GM23338 (cell line): ENCODE measurements around the gene HHATL. TPM values are rescaled to one million over a fixed set of nuclear protein-coding genes. Genes with fewer than 3 reads are reported as not detected.

Experiments used
- ATAC-seq: fragments of 200-7000 bp; cut with Tn5 transposase; 3 replicates; pipeline ENCODE4 v1.9.1; 2020
- DNase-seq: peaks from one replicate; pipeline ENCODE4 v3.0.0-alpha.2; 2015; ENCODE audit warnings: low spot score
- H2AFZ ChIP-seq: fragments of 200-600 bp; sonication (generic); 2 replicates; pipeline ENCODE4 v1.8.0; 2016; ENCODE audit warnings: antibody characterized with exemption, mild to moderate bottlenecking, moderate library complexity
- H3F3A ChIP-seq: fragments of 200-600 bp; sonication (generic); replicated peaks from 2 replicates; pipeline ENCODE4 v1.8.0; 2017; ENCODE audit warnings: antibody characterized with exemption, mixed run types, low read depth
- H3K27ac ChIP-seq: fragments of 200-600 bp; sonication (generic); 2 replicates; pipeline ENCODE4 v1.6.1; 2016; ENCODE audit warnings: low read depth
- H3K27me3 ChIP-seq: fragments of 200-600 bp; sonication (generic); 2 replicates; pipeline ENCODE4 v1.8.0; 2016; ENCODE audit warnings: mild to moderate bottlenecking, mixed run types, moderate library complexity; ENCODE audit not compliant: insufficient read depth
- H3K36me3 ChIP-seq: fragments of 200-600 bp; sonication (generic); 2 replicates; pipeline ENCODE4 v1.8.0; 2016; ENCODE audit warnings: mild to moderate bottlenecking; ENCODE audit not compliant: insufficient read depth
- H3K4me1 ChIP-seq: fragments of 200-600 bp; sonication (generic); 2 replicates; pipeline ENCODE4 v1.8.0; 2016; ENCODE audit warnings: mild to moderate bottlenecking, moderate library complexity; ENCODE audit not compliant: insufficient read depth
- H3K4me2 ChIP-seq: fragments of 200-600 bp; sonication (generic); 2 replicates; pipeline ENCODE4 v1.7.1; 2017; ENCODE audit warnings: mixed run types
- H3K4me3 ChIP-seq: fragments of 200-600 bp; sonication (generic); 2 replicates; pipeline ENCODE4 v1.6.1; 2016; ENCODE audit warnings: mixed run types
- H3K79me2 ChIP-seq: fragments of 200-600 bp; sonication (generic); replicated peaks from 2 replicates; pipeline ENCODE4 v1.8.0; 2017; ENCODE audit warnings: mild to moderate bottlenecking; ENCODE audit not compliant: insufficient read depth
- H3K9me2 ChIP-seq: fragments of 200-600 bp; sonication (generic); 2 replicates; pipeline ENCODE4 v1.8.0; 2017; ENCODE audit not compliant: insufficient read depth
- H4K20me1 ChIP-seq: fragments of 200-600 bp; sonication (generic); replicated peaks from 2 replicates; pipeline ENCODE4 v1.8.0; 2017; ENCODE audit warnings: mild to moderate bottlenecking; ENCODE audit not compliant: insufficient read depth
- H3K27ac Mint-ChIP-seq: 2 replicates; pipeline ENCODE4 v1.8.0; 2020; ENCODE audit warnings: inconsistent platforms, mild to moderate bottlenecking, moderate library complexity, mixed read lengths
- H3K27me3 Mint-ChIP-seq: 3 replicates; pipeline ENCODE4 v1.8.0; 2022; ENCODE audit warnings: low read depth, mild to moderate bottlenecking, moderate library complexity, mixed read lengths, inconsistent platforms; ENCODE audit not compliant: insufficient read depth, poor library complexity
- H3K36me3 Mint-ChIP-seq: 3 replicates; pipeline ENCODE4 v1.8.0; 2021; ENCODE audit warnings: low read depth, mild to moderate bottlenecking, inconsistent platforms, moderate library complexity, mixed read lengths
- H3K4me1 Mint-ChIP-seq: 3 replicates; pipeline ENCODE4 v1.8.0; 2020; ENCODE audit warnings: mild to moderate bottlenecking, inconsistent platforms, mixed read lengths
- H3K4me3 Mint-ChIP-seq: 3 replicates; pipeline ENCODE4 v1.8.0; 2021; ENCODE audit warnings: moderate library complexity, mild to moderate bottlenecking, inconsistent platforms, mixed read lengths
- H3K9me3 Mint-ChIP-seq: 3 replicates; pipeline ENCODE4 v1.8.0; 2020; ENCODE audit warnings: moderate library complexity, mild to moderate bottlenecking, inconsistent platforms, mixed read lengths
- CREB1 ChIP-seq: fragments of 250-450 bp; sonication (Bioruptor Pico); IDR thresholded peaks from 2 replicates; pipeline ENCODE4 v1.5.0; 2020; ENCODE audit warnings: low read depth, mild to moderate bottlenecking, moderate library complexity
- CTCF ChIP-seq, 2 experiments: fragments of 200-600 bp in 1 of 2; sonication (generic) in 1 of 2; conservative IDR thresholded peaks; 2 replicates each; pipeline versions ENCODE4 v1.5.1 to v1.6.1; 2016 to 2017; ENCODE audit warnings: antibody characterized with exemption in 2 of 2, low read depth in 2 of 2, mild to moderate bottlenecking in 2 of 2, moderate library complexity in 1 of 2
- EZH2 ChIP-seq: fragments of 200-600 bp; sonication (generic); IDR thresholded peaks from one replicate; pipeline ENCODE4 v1.8.0; 2017; ENCODE audit warnings: antibody characterized with exemption, mild to moderate bottlenecking, low read depth; ENCODE audit not compliant: unreplicated experiment
- JUNB ChIP-seq: IDR thresholded peaks from one replicate; pipeline ENCODE4 v1.6.1; 2016; ENCODE audit warnings: antibody characterized with exemption; ENCODE audit not compliant: unreplicated experiment
- NANOG ChIP-seq: IDR thresholded peaks from 2 replicates; pipeline ENCODE4 v1.6.1; 2016; ENCODE audit warnings: antibody characterized with exemption, borderline replicate concordance
- POLR2AphosphoS5 ChIP-seq: IDR thresholded peaks from 2 replicates; pipeline ENCODE4 v1.6.1; 2016; ENCODE audit warnings: antibody characterized with exemption, low read depth
- REST ChIP-seq: IDR thresholded peaks from one replicate; pipeline ENCODE4 v1.6.1; 2018; ENCODE audit warnings: antibody characterized with exemption; ENCODE audit not compliant: unreplicated experiment
- STAT1 ChIP-seq: IDR thresholded peaks from one replicate; pipeline ENCODE4 v1.6.1; 2016; ENCODE audit warnings: antibody characterized with exemption; ENCODE audit not compliant: unreplicated experiment
- ZNF114 ChIP-seq: fragments of 250-450 bp; sonication (Bioruptor Pico); IDR thresholded peaks from 2 replicates; pipeline ENCODE4 v1.5.0; 2020; ENCODE audit warnings: mild to moderate bottlenecking, moderate library complexity
- long read RNA-seq: library from polyadenylated mRNA; unstranded; transcript quantifications from one replicate; pipeline ENCODE4 v2.0.0, GENCODE V29; 2020; ENCODE audit not compliant: unreplicated experiment
- polyA plus RNA-seq: library from polyadenylated mRNA; unstranded; fragments of >200 nt; fragmentation: Nextera tagmentation; extraction: Ambion mirVana; gene quantifications from 2 replicates; pipeline ENCODE4 v1.2.1, GENCODE V29; 2016
- total RNA-seq: library from RNA; depleted of rRNA; stranded (reverse); fragments of >200 nt; shearing (Covaris generic); gene quantifications from 2 replicates; pipeline ENCODE4 v1.2.3, GENCODE V29; 2014; rRNA removed

HHATL gene
- total RNA-seq = not detected in 2 replicates
- polyA plus RNA-seq = not detected in 2 replicates
- long read RNA-seq = 0 reads

DNA sequence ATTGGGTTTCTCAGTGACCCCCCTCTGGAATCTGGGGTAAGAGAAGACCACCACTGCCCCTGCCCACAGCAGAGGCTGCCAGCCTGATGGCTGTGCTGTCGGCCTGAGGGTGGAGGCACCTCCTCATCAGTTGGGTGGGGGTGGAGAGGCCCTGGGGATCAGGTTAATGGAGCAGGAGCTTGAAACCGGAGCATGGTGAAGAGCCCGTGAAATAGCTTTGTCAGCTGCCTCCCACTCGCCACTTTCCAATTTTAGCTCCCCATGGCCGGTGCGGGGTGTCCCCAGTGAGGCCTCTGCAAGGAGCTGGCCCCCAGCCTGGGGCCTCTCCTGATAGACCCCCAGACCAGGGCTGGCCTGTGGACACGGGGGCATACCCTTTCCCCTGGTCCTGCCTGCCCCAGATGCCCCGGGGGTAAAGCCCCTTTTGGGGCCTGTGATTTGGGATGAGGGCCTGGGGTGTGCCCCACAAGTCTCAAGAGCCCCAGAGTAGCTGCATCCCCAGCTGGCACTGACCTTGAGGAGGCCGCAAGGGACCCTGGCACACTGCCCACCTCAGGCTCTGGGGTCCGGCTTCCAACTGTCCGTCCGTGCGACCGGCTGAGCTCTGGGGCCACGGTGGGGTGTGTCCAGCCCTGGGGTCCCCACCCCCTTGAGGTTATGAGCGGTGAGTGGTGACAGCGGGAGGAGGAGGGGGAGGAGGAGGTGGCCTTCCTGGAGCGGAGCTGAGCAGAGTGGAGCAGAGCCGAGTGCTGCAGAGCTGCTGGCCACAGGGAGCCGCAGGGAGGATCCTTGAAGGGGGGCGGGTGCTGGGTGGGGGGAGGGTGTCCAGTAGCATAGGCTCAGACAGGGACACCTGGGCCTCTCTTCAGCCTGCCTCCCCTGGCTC, at the start of gene HHATL:
TSS of gene HHATL (minus strand) at position 733 of the 886 bp plus-strand sequence. CDS start 1,972 bp downstream, outside the sequence.
- H3K36me3 Mint-ChIP-seq = no peaks in the 10 kb centered on the region
- no peak within 1 kb of the TSS for H3K4me3 Mint-ChIP-seq
- H3K27ac Mint-ChIP-seq = no peak within 1 kb of the TSS
- no peaks in the 10 kb centered on the region for H3K9me3 Mint-ChIP-seq
- no peak for TF ChIP-seq POLR2AphosphoS5
- TF ChIP-seq EZH2 = no peak
- no peak for TF ChIP-seq CREB1 (CRISPR knock-in tag)
- H3K9me2 ChIP-seq = no peaks in the 10 kb centered on the region
- DNase-seq (no peak), ATAC-seq (peak; percentile 12; the same call in 2 of the 3 replicates)
- H3K4me1 Mint-ChIP-seq = peaks cover 8% of the 10 kb centered on the region
- no peak within 1 kb of the TSS for H2AFZ ChIP-seq
- no peak within 1 kb of the TSS for H3K4me2 ChIP-seq
- H3K4me1 ChIP-seq = no peaks in the 10 kb centered on the region
- H4K20me1 ChIP-seq = no peaks in the 10 kb centered on the region
- no peaks in the 10 kb centered on the region for H3F3A ChIP-seq
- no peak within 1 kb of the TSS for H3K27ac ChIP-seq
- H3K27me3 Mint-ChIP-seq = peaks cover 8% of the 10 kb centered on the region
- H3K36me3 ChIP-seq = no peaks in the 10 kb centered on the region
- H3K27me3 ChIP-seq = no peaks in the 10 kb centered on the region
- no peak within 1 kb of the TSS for H3K4me3 ChIP-seq
- no peaks in the 10 kb centered on the region for H3K79me2 ChIP-seq

DNA sequence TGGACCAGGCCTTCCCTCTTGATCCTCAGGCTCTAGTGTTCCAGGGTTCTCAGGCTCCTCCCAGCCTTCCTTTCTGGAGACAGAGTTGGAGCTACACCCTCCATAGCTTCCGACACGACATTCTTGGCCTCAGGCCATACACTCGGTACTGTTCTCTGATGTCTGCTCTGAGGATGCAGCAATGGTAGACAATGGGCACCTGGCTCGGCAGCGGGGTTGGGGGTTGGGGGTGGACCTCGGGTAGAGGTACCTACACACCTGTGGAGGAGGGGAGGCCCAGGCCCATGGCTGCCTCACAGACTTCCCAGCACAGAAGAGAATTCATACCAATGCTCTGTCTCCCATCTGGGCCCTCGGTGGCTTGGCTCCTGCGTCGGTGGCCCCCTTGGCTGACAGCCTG, 49.0 kb upstream of the HHATL start:
- no peaks in the 10 kb centered on the region for H4K20me1 ChIP-seq
- H3K9me2 ChIP-seq = no peaks in the 10 kb centered on the region
- no peak for DNase-seq
- H3K4me3 ChIP-seq = no peak overlapping the region
- Mint-ChIP-seq H3K27ac (no peak overlapping the region), H3K27me3 (peaks cover 9% of the 10 kb centered on the region), H3K9me3 (no peaks in the 10 kb centered on the region), H3K4me1 (peaks cover 13% of the 10 kb centered on the region; the same call in 2 of the 3 replicates), H3K4me3 (no peak overlapping the region), H3K36me3 (no peaks in the 10 kb centered on the region)
- H3K27ac ChIP-seq = no peak overlapping the region
- no peaks in the 10 kb centered on the region for H3K79me2 ChIP-seq
- H3F3A ChIP-seq = no peaks in the 10 kb centered on the region
- no peaks in the 10 kb centered on the region for H3K27me3 ChIP-seq
- H3K36me3 ChIP-seq = no peaks in the 10 kb centered on the region
- H3K4me1 ChIP-seq = no peaks in the 10 kb centered on the region
- no peak overlapping the region for H2AFZ ChIP-seq
- no peak for ATAC-seq
- H3K4me2 ChIP-seq = no peak overlapping the region
- no peak for TF ChIP-seq CTCF (conservative IDR thresholded peaks at IDR 0.05; ENCODE audit: low read depth in 2 of 2)
- no peak for TF ChIP-seq JUNB
- TF ChIP-seq ZNF114 (CRISPR knock-in tag) = no peak
- TF ChIP-seq REST = no peak
- no peak for TF ChIP-seq EZH2
- TF ChIP-seq NANOG = no peak
- no peak for TF ChIP-seq STAT1
- no peak for TF ChIP-seq POLR2AphosphoS5
